Fibroblast of pulmonary artery (primary cell): ENCODE data around the gene RSPH9.
"Not testable (repeated sequence)": the region's sequence is repeated elsewhere in the genome, so short reads cannot be mapped to it uniquely, and the experiment has no call there.

Experiments
- DNase-seq: peaks from one replicate; pipeline ENCODE4 v3.0.0-alpha.2; 2010; ENCODE audit warnings: low read depth
- H3K4me3 ChIP-seq: replicated peaks from 2 replicates; pipeline ENCODE4 v1.5.1; 2011; ENCODE audit warnings: low read depth, mild to moderate bottlenecking, control low read depth, low read length, moderate library complexity
- TF ChIP-seq, protein P1 (sequence below): IDR thresholded peaks from 2 replicates; pipeline ENCODE4 v1.5.1; 2011; ENCODE audit warnings: mild to moderate bottlenecking, control low read depth, low read length, inconsistent platforms; ENCODE audit errors: missing control alignments

Gene RSPH9

GRCh38 chr6:43695967-43696291, 51.1 kb downstream of the RSPH9 start:
- TF ChIP-seq, protein P1, sequence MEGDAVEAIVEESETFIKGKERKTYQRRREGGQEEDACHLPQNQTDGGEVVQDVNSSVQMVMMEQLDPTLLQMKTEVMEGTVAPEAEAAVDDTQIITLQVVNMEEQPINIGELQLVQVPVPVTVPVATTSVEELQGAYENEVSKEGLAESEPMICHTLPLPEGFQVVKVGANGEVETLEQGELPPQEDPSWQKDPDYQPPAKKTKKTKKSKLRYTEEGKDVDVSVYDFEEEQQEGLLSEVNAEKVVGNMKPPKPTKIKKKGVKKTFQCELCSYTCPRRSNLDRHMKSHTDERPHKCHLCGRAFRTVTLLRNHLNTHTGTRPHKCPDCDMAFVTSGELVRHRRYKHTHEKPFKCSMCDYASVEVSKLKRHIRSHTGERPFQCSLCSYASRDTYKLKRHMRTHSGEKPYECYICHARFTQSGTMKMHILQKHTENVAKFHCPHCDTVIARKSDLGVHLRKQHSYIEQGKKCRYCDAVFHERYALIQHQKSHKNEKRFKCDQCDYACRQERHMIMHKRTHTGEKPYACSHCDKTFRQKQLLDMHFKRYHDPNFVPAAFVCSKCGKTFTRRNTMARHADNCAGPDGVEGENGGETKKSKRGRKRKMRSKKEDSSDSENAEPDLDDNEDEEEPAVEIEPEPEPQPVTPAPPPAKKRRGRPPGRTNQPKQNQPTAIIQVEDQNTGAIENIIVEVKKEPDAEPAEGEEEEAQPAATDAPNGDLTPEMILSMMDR, result no peak
- no peak for DNase-seq

DNA sequence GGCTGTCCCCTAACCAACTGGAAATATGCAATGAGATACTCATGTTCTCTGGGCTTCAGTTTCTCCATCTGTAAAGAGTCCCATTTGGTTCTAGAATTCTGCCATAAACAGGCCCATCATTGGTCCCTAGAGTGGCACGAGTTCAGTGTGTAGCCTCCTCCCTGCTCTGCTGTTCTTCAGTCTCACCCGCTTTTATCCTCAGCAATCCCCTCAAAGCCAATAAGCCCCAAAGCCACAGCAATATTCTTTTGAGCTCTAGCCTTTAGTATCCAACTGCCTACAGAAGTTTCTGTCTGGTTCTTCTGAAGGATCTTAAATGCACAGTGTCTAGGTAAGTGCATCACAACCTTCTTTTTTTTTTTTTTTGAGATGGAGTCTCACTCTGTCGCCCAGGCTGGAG, 52.6 kb downstream of the RSPH9 start:
- no peak overlapping the region for H3K4me3 ChIP-seq
- no peak for DNase-seq
- TF ChIP-seq, protein P1, result no peak

More at GRCh38 chr6:43695967-43696291, 51.1 kb downstream of the RSPH9 start:
- H3K4me3 ChIP-seq, result no peak overlapping the region

DNA sequence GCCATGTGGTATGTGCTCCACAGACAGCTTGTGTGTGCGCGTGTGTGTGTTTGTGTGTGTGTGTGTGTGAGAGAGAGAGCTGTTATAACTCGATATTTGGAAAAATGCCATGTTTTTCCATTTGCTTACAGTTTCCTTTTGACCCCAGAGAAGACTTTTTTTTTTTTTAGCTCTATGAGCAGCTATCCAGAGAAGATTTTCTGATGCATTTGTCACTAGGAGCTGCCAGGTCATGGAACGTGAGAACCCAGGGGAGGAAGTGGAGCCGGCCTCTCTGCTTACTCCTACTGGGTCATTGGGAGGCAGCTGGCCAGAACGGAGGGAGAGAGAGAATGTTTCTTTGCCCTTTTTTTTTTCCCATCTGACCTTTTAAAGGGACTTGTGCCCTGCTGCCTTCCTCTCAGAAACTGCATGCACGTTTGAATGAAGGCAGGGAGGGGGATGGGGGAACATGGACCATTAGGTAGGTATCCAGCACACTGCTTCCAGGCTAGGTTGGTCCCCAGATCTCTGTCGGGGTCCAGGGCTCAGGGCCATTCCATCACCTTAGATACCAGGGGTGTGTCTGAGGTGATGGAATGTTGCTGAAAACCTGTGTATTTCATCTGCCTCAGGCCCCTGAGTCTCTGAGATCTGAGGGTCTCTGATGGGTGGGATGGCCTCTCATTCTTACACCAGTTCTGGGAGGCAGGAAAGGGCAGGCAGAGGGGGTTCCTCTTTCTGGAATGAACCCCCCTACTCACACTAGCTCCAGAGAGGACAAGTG, 53.9 kb downstream of the RSPH9 start:
- TF ChIP-seq, protein P1, result no peak
- peak; percentile 80 for DNase-seq

DNA sequence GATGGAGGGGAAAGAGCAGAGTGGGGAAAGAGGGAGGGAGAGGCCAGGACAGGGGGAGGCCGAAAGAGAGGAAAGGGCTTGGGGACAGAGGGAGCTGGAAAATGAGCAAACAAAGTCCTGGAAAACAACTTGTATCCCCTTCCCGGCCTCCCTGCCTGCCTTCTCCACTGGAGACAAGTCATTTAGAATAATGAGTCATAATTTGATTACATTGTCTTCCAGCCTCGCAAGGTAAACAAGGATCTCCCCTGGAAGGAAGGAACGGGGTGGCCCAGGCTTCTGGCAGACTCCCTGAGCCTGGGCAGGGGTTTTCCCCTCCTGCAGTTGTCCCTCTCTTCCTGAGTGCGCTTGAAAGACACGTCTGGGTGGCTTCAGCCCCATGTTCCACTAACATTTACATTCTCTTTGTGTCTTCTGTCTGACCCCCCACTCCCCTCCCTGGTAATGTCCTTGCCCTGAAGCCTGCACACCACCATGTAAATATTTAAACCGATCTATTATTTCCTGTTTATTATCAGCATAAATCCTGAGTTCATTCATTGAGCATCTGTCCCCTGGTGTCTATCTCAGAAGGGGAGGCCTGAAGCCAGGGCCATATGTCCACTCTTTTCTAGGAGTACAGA, 54.8 kb downstream of the RSPH9 start:
- no peak overlapping the region for H3K4me3 ChIP-seq
- DNase-seq, result peak; percentile 81
- TF ChIP-seq, protein P1, result no peak

More for the DNA sequence above, 53.9 kb downstream of the RSPH9 start:
- H3K4me3 ChIP-seq, result no peak overlapping the region

DNA sequence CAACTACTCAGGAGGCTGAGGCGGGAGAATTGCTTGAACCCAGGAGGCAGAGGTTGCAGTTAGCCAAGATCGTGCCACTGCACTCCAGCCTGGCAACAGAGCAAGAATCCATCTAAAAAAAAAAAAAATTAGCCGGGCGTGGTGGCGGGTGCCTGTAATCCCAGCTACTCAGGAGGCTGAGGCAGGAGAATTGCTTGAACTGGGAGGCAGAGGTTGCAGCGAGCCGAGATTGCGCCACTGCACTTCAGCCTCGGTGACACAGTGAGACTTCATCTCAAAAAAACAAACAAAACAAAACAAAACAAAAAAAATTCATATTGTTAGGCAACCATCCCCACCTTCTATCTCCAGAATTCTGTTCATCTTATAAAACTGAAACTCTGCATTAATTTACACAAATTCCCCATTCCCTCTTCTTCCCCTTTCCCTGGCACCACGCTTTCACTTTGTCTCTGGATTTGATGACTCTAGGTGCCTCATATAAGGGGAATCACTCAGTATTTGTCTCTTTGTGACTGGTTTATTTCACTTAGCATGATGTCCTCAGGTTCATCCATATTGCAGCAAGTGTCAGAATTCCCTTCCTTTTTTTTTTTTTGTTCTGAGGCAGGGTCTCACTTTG, 56.2 kb downstream of the RSPH9 start:
- H3K4me3 ChIP-seq, DNase-seq: not testable (repeated sequence)

GRCh38 chr6:43702171-43702533, 57.3 kb downstream of the RSPH9 start:
- DNase-seq, result no peak
- TF ChIP-seq, protein P1, result no peak
- no peak overlapping the region for H3K4me3 ChIP-seq

DNA sequence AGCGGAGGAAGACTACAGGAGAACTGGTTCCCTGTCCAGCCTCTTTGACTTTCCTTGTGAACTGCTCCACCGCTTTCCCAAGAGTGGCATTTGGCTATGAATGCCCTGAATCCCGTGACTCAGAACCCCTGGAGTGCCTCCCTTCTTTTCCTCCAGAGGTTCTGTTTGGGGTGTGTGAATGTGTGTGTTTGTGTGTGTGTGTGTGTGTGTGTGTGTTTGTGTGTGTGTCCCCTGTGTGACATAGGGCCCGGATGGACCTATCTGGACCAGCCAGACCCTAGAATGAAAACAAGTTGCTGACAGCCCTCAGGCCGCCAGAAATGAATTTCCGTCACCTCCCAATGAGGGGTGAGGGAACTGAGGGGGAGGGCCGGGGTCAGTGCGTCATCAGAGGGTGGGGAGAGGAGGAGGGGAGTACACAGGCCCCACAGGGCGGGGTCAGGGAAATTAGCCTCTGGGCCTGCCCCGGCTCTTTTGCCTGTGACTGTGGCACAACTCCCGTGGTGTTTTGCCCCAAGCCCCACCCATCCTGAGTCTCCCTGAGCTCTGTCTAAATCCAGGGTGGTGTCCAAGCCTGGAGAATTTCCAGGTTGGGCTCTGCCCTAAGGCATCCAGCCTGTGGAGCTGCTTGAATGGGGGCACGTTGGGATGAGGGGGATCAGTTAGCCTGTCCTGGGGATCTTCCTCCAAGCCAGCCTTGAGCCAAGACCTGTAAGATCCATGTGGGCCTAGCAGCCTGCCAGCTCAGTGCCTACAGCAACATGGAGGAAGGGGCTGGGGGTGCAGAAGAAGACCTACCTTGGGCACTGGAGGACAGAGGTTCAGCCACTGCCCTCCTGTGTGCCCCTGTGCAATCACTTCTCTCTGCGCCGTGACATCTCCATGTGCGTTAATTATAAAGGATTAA, 58.0 kb downstream of the RSPH9 start:
- H3K4me3 ChIP-seq, result no peak overlapping the region
- TF ChIP-seq, protein P1, result no peak
- DNase-seq, result peak; percentile 97
